Measurements from ENCODE around the gene EIF3L. TPM values are rescaled to one million over a fixed set of nuclear protein-coding genes. Genes with fewer than 3 reads are reported as not detected.

EIF3L gene
- total and polyA plus RNA-seq, 12 donors, result 188 to 642 (median 396) TPM

DNA sequence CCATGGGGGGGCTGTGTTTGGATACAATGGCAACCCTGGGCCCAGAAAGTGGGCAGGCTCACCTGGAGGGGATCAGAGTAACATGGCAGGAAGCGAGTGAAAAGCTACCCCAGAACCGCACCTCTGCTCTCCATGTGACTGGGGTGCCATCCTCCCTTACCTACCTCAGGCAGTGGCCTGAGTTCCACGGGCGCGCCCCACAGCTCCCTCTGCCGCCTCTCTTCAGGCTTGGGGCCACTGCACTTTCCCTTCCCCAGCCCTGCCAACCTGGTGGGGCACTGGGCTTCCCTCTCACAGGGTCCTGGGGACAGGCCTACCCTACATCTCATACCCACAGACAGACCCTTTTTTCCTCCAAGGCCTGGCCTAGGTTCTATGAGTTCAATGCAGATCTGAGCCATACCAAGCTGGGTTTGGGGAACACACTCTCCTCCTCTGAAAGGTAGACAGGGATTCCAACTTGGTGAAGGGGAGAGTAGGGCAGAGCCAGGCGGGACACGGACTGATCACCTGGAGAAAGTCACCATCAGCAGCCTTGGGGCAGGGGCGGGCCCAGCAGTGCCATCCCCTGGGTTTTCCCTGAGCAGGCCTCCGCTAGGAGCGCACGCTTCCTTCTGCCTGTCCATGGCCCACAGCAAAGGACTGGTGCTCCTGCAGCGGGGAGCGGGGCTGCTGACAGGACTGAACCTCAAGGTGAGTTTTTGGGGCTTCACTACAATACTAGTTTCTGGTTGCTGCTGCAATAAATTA is 19.0 kb upstream of the EIF3L start:
- WGBS, 4 donors, result 85 to 96% (median 90%) methylated on average over 10 to 14 of the region's 14 CpGs
- H3K9me3 ChIP-seq (replicated peaks in 1 of 3), result no peaks in the 10 kb centered on the region
- no peak overlapping the region for H3K27ac ChIP-seq
- peaks cover 0 to 60% of the 10 kb centered on the region in 2 donors for H3K36me3 ChIP-seq (replicated peaks in 1 of 2)
- TF ChIP-seq POLR2A (IDR thresholded peaks at IDR 0.05), result no peak
- intact Hi-C loops (cut with DNase I), result no loop called here
- no peaks in the 10 kb centered on the region for H3K4me1 ChIP-seq (replicated peaks in 1 of 2)
- no peaks in the 10 kb centered on the region for H3K27me3 ChIP-seq
- no peak overlapping the region for H3K4me3 ChIP-seq
- no peak for DNase-seq

GRCh38 chr22:37831472-37831871 is 17.7 kb upstream of the EIF3L start:
- TF ChIP-seq CTCF (IDR thresholded peaks at IDR 0.05) (no peak), POLR2A (IDR thresholded peaks at IDR 0.05) (no peak)

GRCh38 chr22:37832022-37832857 is 17.0 kb upstream of the EIF3L start:
- H3K4me3 ChIP-seq, result no peak overlapping the region
- TF ChIP-seq CTCF (IDR thresholded peaks at IDR 0.05), result no peak
- no peak for TF ChIP-seq POLR2A (IDR thresholded peaks at IDR 0.05)
- no peaks in the 10 kb centered on the region for H3K27me3 ChIP-seq
- no peak overlapping the region for H3K27ac ChIP-seq
- H3K36me3 ChIP-seq (replicated peaks in 1 of 2), result peaks cover 0 to 71% of the 10 kb centered on the region in 2 donors
- 93 to 97% (median 95%) methylated on average over 9 to 16 of the region's 16 CpGs for WGBS, 4 donors
- intact Hi-C loops (cut with DNase I), result no loop called here
- no peaks in the 10 kb centered on the region for H3K4me1 ChIP-seq (replicated peaks in 1 of 2)
- H3K9me3 ChIP-seq (replicated peaks in 1 of 3), result no peaks in the 10 kb centered on the region
- no peak for DNase-seq

More at GRCh38 chr22:37831472-37831871, 17.7 kb upstream of the EIF3L start:
- peaks cover 0 to 66% of the 10 kb centered on the region in 2 donors for H3K36me3 ChIP-seq (replicated peaks in 1 of 2)
- H3K9me3 ChIP-seq (replicated peaks in 1 of 3), result no peaks in the 10 kb centered on the region
- intact Hi-C loops (cut with DNase I), result no loop called here
- no peak overlapping the region for H3K27ac ChIP-seq
- no peak for DNase-seq
- H3K27me3 ChIP-seq, result no peaks in the 10 kb centered on the region
- H3K4me3 ChIP-seq, result no peak overlapping the region
- H3K4me1 ChIP-seq (replicated peaks in 1 of 2), result no peaks in the 10 kb centered on the region
- WGBS, 4 donors, result 93 to 95% (median 94%) methylated on average over 11 of the region's 11 CpGs

DNA sequence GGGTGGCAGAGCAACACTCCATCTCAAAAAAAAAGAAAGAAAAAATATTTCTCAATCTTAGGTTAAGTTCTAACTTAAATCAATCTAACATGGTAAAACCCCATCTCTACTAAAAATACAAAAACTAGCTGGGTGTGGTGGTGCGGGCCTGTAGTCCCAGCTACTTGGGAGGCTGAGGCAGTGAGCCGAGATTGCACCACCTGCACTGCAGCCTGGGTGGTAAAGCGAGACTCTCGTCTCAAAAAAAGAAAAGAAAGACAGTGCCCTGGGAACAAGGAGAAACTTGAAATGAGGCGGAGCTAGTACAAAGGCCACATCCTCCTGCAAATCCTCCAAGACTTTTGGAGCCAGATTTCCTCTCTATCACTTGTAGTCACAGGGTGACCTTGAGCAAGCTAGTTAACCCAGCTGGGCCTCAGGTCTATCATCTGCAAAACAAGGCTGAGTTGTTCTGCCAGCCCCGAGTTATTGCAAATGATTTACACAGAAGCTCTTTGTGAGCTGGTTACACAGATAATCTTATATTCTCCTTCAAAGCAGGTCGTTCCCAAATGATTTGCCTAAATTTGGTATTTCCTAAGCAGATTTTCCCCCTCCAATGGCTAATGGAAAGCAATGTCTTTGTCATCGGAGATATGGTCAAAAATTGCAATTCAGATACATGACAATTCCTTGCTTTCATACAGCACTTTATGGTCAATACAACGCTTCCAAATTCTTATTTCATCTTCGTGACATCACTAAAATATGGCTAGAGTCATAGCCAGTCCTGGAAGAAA is 7.0 kb upstream of the EIF3L start:
- Histone ChIP-seq H3K4me3 (no peak overlapping the region), H3K27ac (peak overlapping the region in 4 of 5 donors; percentile 12 to 91 (median 50)), H3K4me1 (replicated peaks in 1 of 2) (peaks cover 0 to 24% of the 10 kb centered on the region in 2 donors), H3K36me3 (replicated peaks in 1 of 2) (peaks cover 0 to 29% of the 10 kb centered on the region in 2 donors), H3K9me3 (replicated peaks in 1 of 3) (no peaks in the 10 kb centered on the region), H3K27me3 (no peaks in the 10 kb centered on the region)
- peak in 6 of 7 donors; percentile 38 to 66 (median 52) for DNase-seq
- intact Hi-C loops (cut with DNase I), result no loop called here
- WGBS, 4 donors, result 36 to 54% (median 43%) methylated on average over 10 of the region's 10 CpGs
- TF ChIP-seq CTCF (IDR thresholded peaks at IDR 0.05) (no peak), POLR2A (IDR thresholded peaks at IDR 0.05) (peak in 1 of 2 donors; percentile 54)

Measured in adrenal gland (tissue), 12 donors.